ENCODE measurements around the gene BNC2. TPM values are rescaled to one million over a fixed set of nuclear protein-coding genes. Genes with fewer than 3 reads are reported as not detected.

BNC2 gene
- total RNA-seq, 2 experiments from 2014 or later: not detected

GRCh38 chr9:16407617-16408016 is 462.9 kb downstream of the BNC2 start:
- no peak overlapping the region for H2AFZ ChIP-seq (ENCODE audit: low read length)
- no peaks in the 10 kb centered on the region for H3K9me2 ChIP-seq (ENCODE audit: insufficient read depth, low read length)
- DNase-seq (ENCODE audit: low spot score): no peak
- no peak overlapping the region for H3K27ac ChIP-seq (ENCODE audit: low read depth, low read length, poor library complexity, severe bottlenecking)
- no peaks in the 10 kb centered on the region for H3K9me3 ChIP-seq (ENCODE audit: low read length)
- TF ChIP-seq EZH2phosphoT487 (IDR thresholded peaks at IDR 0.05; ENCODE audit: borderline replicate concordance, low read depth, low read length) (no peak), CTCF (conservative IDR thresholded peaks at IDR 0.05; ENCODE audit: low read length) (no peak)
- H3K4me3 ChIP-seq (ENCODE audit: low read depth, low read length, poor library complexity, severe bottlenecking): no peak overlapping the region
- POLR2A ChIA-PET: interaction anchor here (0.6 kb wide), 1 partner anchor 46 kb away, joined by 3 read pairs; no protein-coding TSS in a partner anchor
- CTCF ChIA-PET (ENCODE audit: unreplicated experiment): no interaction called here
- intact Hi-C loops (cut with micrococcal nuclease; ENCODE audit: unreplicated experiment): no loop called here
- BruUV-seq (replicated peaks): no TSS peak
- no peaks in the 10 kb centered on the region for H3K36me3 ChIP-seq (ENCODE audit: insufficient read depth, low read length)
- H3K4me1 ChIP-seq (ENCODE audit: insufficient read depth, low read length, poor library complexity, severe bottlenecking): no peaks in the 10 kb centered on the region
- H3K79me2 ChIP-seq (ENCODE audit: insufficient read depth, low read depth, low read length): no peaks in the 10 kb centered on the region
- H3K4me2 ChIP-seq (ENCODE audit: low read length): no peak overlapping the region
- H4K20me1 ChIP-seq (ENCODE audit: insufficient read depth, low read length): no peaks in the 10 kb centered on the region

GRCh38 chr9:16406526-16407225 is 463.8 kb downstream of the BNC2 start:
- no peaks in the 10 kb centered on the region for H3K9me2 ChIP-seq (ENCODE audit: insufficient read depth, low read length)
- intact Hi-C loops (cut with micrococcal nuclease; ENCODE audit: unreplicated experiment): no loop called here
- H3K79me2 ChIP-seq (ENCODE audit: insufficient read depth, low read depth, low read length): no peaks in the 10 kb centered on the region
- no peak overlapping the region for H3K4me3 ChIP-seq (ENCODE audit: low read depth, low read length, poor library complexity, severe bottlenecking)
- H3K27ac ChIP-seq (ENCODE audit: low read depth, low read length, poor library complexity, severe bottlenecking): no peak overlapping the region
- H4K20me1 ChIP-seq (ENCODE audit: insufficient read depth, low read length): no peaks in the 10 kb centered on the region
- TF ChIP-seq EZH2phosphoT487 (IDR thresholded peaks at IDR 0.05; ENCODE audit: borderline replicate concordance, low read depth, low read length) (no peak), CTCF (conservative IDR thresholded peaks at IDR 0.05; ENCODE audit: low read length) (no peak)
- no TSS peak for BruUV-seq (replicated peaks)
- no peak overlapping the region for H3K4me2 ChIP-seq (ENCODE audit: low read length)
- no peaks in the 10 kb centered on the region for H3K9me3 ChIP-seq (ENCODE audit: low read length)
- ChIA-PET POLR2A (no interaction called here), CTCF (ENCODE audit: unreplicated experiment) (no interaction called here)
- H3K36me3 ChIP-seq (ENCODE audit: insufficient read depth, low read length): no peaks in the 10 kb centered on the region
- H2AFZ ChIP-seq (ENCODE audit: low read length): no peak overlapping the region
- no peak for DNase-seq (ENCODE audit: low spot score)
- no peaks in the 10 kb centered on the region for H3K4me1 ChIP-seq (ENCODE audit: insufficient read depth, low read length, poor library complexity, severe bottlenecking)

GRCh38 chr9:16405421-16405820 is 465.0 kb downstream of the BNC2 start:
- no TSS peak for BruUV-seq (replicated peaks)
- ChIA-PET CTCF (ENCODE audit: unreplicated experiment) (no interaction called here), POLR2A (interaction anchor here (0.7 kb wide), 1 partner anchor 626 kb away, joined by 8 read pairs; no protein-coding TSS in a partner anchor)
- TF ChIP-seq CTCF (conservative IDR thresholded peaks at IDR 0.05; ENCODE audit: low read length) (no peak), EZH2phosphoT487 (IDR thresholded peaks at IDR 0.05; ENCODE audit: borderline replicate concordance, low read depth, low read length) (no peak)
- no peaks in the 10 kb centered on the region for H3K9me3 ChIP-seq (ENCODE audit: low read length)
- intact Hi-C loops (cut with micrococcal nuclease; ENCODE audit: unreplicated experiment): no loop called here
- no peaks in the 10 kb centered on the region for H4K20me1 ChIP-seq (ENCODE audit: insufficient read depth, low read length)
- no peaks in the 10 kb centered on the region for H3K4me1 ChIP-seq (ENCODE audit: insufficient read depth, low read length, poor library complexity, severe bottlenecking)
- H2AFZ ChIP-seq (ENCODE audit: low read length): no peak overlapping the region
- no peaks in the 10 kb centered on the region for H3K9me2 ChIP-seq (ENCODE audit: insufficient read depth, low read length)
- H3K4me3 ChIP-seq (ENCODE audit: low read depth, low read length, poor library complexity, severe bottlenecking): no peak overlapping the region
- no peaks in the 10 kb centered on the region for H3K79me2 ChIP-seq (ENCODE audit: insufficient read depth, low read depth, low read length)
- H3K36me3 ChIP-seq (ENCODE audit: insufficient read depth, low read length): no peaks in the 10 kb centered on the region
- no peak for DNase-seq (ENCODE audit: low spot score)
- H3K4me2 ChIP-seq (ENCODE audit: low read length): no peak overlapping the region
- H3K27ac ChIP-seq (ENCODE audit: low read depth, low read length, poor library complexity, severe bottlenecking): no peak overlapping the region

All from OCI-LY7 (cell line).